Measurements from ENCODE around the gene RNF126.
"Not testable (repeated sequence)": the region's sequence is repeated elsewhere in the genome, so short reads cannot be mapped to it uniquely, and the experiment has no call there.

RNF126 gene

DNA sequence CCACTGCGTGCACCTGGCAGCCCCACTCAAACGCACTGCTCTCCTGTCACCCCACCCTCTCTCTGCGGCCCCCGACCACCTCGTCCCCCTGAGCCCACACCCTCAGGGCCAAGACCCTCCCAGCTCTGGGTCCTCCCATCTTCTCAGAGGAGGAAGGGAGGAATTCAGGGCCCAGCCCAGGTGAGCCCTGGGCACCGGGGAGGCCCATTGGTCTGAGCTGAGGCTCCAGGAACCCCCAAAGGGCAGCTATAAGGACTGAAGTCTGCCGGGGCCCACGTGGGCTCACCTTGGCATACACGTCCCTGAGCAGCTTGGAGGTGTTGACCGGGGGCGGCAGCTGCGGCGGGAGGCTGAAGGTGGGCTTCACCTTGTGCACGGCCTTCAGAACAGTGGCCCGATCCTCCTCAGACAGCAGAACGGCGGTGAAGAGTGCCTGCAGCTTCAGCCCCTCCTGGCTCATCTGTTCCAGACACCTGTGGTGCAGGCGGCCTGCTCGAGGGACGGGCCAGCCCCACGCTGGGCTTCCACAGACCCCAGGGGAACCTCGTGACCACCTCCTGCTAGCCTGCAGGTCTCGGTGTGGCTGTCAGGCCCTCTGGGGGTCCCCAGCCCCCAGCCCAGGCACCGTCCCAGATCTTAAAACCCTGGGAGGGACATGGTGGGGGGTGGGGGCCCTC lies 38.4 kb downstream of the RNF126 start:
- DNase-seq, result no peak

GRCh38 chr19:623974-624373 lies 39.0 kb downstream of the RNF126 start:
- DNase-seq, result no peak

DNA sequence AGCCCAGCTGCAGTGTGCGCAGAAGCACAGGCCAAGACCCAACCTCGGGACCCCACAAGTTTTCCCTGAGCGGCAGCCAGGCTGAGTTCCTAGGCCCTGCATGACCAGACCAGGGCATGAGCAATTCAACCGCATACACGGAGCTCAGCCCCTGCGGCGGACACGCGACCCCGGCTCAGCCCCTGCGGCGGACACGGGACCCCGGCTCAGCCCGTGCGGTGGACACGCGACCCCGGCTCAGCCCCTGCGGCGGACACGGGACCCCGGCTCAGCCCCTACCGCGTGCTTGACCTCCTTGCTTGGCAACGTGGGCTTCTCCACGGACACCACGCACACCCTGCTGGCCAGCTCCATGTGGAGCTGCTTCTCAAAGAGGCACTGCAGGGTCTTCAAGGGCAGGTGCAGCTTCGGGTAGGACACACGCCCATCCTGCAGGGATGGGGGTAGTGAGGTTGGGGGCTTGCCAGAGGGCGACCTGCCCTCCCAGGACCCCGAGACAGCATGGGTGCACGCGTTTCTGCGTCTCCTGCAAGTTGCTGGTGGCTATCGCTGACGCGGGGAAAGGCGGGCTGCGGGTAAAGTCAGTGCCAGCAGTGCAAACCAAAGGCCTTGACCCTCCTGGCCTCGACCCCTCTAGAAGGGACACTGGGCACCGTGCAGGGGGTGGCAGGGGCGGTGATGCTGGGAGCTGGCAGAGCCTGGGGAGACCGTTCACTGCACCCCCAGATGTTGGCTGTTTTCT lies 39.7 kb downstream of the RNF126 start:
- no peak for DNase-seq

DNA sequence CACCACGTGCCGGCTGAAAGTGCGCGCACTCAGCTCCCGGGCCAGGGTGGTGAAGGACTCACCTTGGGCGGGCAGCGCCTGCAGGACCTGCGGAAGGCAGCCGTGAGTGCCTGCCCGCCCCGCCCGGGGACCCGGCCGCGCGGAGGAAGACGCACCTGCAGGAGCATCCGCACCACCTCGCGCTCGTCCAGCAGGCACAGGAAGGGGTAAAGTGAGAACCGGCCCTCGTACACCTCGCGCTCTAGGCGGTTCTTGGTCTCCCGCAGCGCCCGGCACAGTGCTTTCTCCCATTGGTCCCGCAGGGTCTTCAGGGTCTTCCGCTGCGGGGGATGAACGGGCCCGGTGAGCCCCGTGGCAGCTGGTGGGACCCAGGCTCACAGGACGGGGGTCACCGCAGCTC lies 40.3 kb downstream of the RNF126 start:
- DNase-seq, result no peak

GRCh38 chr19:621819-622218 lies 41.2 kb downstream of the RNF126 start:
- no peak for DNase-seq

GRCh38 chr19:621191-621590 lies 41.8 kb downstream of the RNF126 start:
- not testable (repeated sequence) for DNase-seq

DNA sequence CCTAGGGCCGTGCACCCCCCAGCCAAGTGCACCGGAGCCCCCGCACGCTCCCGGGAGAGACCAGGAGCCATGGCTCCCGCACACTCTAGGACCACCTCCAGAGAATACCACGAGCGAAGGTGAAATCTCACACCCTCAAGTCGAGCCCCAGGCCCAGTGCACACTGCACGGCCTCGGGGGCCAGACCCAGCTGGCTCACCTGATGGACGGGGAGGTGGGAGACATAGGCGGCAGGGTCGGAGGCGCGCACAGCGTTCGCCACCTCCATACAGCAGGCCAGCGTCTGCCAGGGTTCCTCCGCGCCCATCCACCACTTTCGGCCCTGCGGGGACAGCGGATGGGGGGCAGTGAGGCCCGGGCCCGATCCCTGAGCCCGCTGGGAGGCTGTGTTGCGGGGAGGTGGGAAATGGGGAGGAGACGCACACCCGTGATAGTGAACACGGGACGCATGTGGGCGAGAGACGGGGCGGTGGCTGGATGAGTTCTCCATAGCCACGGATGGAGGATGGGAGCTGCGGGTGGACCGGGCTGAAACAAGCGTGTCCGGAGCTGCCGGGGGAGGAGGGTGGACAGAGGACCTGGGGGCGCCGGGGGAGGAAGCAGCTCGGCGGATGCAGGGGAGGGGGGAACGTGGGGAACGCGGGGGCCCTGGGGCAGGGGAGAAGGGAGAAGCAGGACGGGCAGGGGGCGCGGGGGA lies 42.7 kb downstream of the RNF126 start:
- DNase-seq, result no peak

DNA sequence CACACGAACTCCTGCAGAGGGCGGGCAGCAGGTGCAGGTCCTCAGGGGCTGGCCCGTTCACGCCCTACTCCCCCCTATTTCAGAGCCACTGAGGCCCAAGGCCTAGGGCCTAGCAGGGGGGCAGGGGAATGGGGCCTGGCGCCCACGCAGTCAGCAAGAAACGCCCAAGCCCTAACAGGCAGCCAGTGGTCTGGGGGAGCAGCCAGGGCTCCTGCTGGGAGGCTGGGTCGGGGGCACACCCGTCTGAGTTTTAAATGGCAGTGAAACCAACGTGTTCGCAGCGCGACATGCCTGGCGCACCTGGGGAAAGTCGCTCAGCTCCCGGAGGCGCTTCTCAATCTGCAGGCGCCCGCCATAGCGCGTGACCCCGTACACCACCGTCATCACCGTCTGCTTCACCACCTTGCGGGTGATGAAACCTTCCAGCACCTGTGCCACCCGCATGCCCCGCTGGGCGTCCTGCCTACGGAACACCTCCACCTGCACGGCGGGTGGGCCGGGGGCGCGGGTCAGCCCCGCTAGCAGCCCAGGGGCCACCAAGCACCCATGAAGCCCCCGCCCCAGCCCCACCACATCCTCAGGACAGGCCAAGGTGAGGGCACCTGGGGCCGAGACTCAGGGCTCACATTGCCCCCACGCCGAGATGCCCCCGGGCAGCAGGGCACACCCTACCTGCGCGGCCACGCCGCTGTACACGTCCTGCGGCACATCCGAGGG lies 43.6 kb downstream of the RNF126 start:
- DNase-seq, result no peak

GRCh38 chr19:618674-619285 lies 44.2 kb downstream of the RNF126 start:
- no peak for DNase-seq

DNA sequence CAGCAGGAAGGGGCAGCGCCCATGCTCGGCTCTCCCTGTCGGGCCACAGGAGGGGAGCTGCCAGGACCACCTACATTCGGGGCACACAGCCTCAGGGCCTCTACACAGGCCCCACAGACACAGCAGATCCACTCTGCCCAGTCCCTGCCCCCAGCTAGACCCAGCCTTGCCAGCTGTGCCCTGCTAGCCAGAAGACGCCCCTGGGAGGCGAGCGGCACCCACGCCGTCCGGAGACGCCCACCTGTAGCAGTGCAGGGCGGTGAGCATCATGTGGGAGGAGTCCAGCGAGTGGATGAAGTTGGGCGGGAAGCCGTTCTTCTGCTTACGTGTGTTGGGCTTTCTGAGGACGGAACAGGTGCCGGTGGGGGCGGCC lies 44.8 kb downstream of the RNF126 start:
- DNase-seq, result no peak

DNA sequence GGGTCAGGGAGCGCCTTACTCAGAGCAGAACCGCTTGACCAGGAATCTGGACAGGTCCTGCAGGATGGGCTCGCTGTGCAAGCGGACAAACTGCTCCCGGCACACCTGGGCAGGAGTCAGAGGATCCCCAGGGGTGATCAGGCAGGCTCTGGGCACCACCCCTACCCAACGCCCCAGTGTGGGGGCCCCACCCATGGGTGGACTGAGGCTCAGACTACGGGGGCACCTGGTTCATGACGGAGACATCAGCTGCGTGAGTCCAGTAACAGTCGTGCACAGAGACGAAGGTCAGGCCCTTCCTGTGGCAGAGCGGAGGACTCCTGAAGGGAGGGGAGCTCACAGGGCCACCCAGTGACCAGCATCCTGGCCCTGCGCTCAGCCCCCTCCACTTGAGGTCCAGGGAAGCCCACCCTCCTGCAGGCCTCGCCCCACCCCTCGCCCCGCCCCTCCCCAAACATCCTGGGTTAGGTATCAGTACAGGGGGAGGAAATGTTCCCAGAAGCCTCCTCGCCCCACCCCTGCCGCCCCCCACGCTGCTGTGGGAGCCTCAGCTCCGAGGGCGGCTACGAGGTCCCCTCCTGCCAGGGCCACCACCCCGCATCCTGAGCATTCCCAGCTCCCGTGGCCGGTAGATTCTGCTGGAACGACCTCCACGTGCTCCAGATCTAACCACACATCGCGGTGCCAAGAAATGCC lies 45.3 kb downstream of the RNF126 start:
- DNase-seq, result no peak

DNA sequence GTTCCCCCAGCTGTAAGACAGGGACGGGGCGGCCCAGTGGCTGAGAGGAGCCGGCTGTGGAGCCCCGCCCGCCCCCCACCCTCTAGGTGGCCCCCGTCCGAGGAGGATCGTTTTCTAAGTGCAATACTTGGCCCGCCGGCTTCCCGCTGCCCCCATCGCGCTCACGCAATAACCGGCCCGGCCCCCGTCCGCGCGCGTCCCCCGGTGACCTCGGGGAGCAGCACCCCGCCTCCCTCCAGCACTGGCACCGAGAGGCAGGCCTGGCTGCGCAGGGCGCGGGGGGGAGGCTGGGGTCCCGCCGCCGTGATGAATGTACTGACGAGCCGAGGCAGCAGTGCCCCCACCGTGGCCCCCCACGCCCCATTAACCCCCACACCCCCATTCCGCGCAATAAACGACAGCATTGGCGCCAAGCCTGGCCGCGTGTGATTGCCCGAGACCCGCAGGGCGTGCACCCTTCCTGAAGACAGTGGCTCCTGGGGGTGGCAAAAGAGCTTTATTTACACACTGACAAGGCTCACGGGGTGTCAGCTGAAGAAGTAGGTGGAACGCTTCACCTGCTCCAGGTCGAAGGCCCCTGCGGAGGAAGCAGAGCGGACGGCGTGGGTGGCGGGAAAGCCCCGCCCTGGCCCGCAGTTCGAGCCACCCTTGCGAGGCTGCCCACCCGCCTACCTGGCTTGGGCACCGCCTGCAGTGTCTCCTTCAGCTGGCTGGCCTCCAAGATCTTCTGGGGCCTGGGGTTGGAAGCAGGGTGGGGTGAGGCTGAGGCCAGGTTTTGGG lies 46.1 kb downstream of the RNF126 start:
- no peak for DNase-seq

DNA sequence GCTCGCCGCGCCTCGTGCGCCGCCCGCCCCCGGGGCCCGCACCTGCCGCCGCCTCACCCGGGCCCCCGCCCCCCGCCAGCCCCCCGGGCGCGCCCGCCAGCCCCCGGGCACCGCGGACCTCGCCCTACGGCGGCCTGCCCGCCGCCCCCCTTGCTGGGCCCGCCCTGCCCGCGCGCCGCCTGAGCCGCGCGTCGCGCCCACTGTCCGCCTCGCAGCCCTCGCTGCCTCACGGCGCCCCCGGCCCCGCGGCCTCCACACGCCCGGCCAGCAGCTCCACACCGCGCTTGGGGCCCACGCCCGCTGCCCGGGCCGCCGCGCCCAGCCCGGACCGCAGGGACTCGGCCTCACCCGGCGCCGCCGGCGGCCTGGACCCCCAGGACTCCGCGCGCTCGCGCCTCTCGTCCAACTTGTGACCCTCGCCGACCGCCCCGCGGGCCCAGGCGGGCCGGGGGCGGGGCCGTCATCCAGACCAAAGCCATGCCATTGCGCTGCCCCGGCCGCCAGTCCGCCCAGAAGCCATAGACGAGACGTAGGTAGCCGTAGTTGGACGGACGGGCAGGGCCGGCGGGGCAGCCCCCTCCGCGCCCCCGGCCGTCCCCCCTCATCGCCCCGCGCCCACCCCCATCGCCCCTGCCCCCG lies 46.8 kb downstream of the RNF126 start:
- no peak for DNase-seq

DNA sequence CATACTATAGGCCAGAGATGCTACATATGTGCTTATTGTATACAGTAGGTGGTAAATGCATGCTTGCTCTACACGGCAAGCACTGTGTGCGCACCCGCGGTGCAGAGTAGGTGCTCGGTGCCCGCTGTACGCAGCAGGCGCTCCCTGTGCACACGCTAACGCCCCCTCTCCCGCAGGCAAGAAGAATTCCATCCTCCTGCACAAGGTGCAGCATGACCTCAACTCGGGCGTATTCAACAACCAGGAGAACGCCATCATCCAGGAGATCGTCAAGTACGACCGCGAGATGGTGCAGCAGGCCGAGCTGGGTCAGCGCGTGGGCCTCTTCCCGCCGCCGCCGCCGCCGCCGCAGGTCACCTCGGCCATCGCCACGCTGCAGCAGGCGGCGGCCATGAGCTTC lies 47.4 kb downstream of the RNF126 start:
- no peak for DNase-seq

DNA sequence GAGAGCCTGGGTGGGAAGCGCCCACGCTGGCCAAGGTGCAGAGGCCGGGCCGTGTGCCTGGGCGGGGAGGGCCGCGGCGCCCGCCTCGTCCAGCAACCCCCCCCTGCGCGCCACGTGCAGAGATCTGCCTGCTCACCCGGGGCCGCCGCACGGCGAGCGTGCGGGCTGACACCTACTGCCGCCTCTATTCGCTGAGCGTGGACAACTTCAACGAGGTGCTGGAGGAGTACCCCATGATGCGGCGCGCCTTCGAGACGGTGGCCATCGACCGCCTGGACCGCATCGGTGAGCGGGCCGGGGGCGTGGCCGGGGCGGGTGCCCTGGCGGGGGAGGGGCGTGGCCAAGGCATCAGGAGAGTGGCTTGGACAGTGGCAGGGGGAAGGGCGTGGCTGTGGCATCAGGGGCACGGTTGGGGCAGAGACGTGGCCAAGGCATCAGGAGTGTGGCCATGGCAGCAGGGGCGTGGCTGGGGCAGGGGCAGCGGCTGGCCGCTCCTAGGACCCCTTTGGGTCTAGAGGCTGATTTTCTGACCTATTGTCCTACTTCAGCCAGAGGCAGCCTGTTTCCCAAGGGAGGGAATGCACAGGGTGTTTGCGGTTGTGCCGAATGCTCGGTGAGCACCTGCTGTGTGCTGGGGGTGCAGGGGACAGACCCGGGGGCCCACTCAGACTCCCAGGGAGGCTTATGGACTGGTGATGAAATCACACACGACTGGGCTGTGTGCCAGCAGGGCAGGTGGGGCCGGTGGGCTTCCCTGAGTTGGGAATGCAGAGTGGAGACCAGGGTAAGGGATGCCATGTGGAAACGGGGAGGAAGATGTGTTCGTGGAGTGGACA lies 49.1 kb downstream of the RNF126 start:
- DNase-seq, result no peak

DNA sequence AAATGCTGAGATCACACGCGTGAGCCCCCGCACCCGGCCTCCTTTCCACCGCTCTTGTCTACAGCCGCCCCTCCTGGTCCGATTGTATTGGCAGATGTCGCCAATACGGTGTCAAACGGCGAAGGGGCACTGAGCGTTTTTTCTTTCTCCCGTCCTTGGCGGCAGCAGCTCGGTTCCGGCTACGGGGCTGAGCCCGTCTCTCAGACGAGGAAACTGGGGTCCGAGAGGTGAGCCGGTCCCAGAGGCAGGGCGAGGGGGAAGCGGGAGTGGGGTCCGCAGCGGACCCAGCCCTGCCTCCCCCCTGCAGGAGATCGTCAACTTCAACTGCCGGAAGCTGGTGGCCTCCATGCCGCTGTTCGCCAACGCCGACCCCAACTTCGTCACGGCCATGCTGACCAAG lies 50.1 kb downstream of the RNF126 start:
- DNase-seq, result no peak

- no peak for DNase-seq
Observed at GRCh38 chr19:611481-611868, 51.5 kb downstream of the RNF126 start.

GRCh38 chr19:610801-611480 lies 52.1 kb downstream of the RNF126 start:
- DNase-seq, result no peak

GRCh38 chr19:610071-610800 lies 52.8 kb downstream of the RNF126 start:
- DNase-seq, result no peak

All from NCI-H510A treated with DMSO at 0.1 percent for 48 hours (cell line).